ENCODE results near the gene PIEZO1.

Gene PIEZO1

DNA sequence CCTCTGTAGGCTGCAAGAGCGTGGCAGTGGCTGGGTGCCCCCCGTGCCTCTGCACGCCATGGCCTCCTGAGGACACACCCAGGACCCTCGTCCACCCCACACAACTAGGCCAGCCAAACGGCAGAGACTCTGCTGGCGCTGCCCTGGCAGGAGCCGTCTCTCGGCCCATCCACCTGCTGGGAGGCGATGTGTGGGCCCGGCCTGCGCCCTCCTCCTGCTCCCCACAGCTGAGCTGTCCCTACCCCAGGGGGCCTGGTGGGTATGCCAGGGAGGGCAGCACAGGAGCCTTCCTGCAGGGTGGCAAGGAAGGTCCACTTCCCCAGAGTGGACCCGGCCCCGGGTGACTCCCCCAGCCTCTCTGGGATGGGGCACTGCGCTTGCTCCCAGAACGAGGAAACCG is 85.8 kb downstream of the PIEZO1 start:
- DNase-seq, result no peak

- no peak for DNase-seq
These were observed 86.4 kb downstream of the PIEZO1 start for GRCh38 chr16:88698646-88699045.

- DNase-seq, result no peak
These were observed 87.0 kb downstream of the PIEZO1 start for GRCh38 chr16:88697831-88698615.

GRCh38 chr16:88697116-88697830 is 87.7 kb downstream of the PIEZO1 start:
- no peak for DNase-seq

DNA sequence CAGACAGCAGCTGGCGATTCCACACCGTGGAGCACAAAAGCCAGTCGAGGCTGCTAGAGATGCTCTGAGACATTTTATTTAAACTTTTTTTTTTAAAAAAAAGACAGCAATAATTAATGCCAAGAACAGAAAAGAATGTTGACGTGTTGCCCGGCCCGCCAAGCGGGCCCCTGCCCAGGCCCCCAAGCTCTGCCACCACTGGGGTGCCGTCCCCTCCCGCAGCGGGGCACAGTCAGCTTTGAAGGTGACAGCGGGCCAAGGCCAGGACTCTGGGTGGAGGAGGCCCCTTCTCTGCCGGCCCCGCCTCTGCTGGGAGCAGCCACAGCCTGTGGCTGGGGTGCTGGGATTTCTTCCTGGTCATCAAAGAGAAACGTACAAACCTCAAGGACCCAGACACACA is 88.6 kb downstream of the PIEZO1 start:
- no peak for DNase-seq

- no peak for DNase-seq
These were observed 89.3 kb downstream of the PIEZO1 start for GRCh38 chr16:88695753-88696152.

GRCh38 chr16:88695218-88695617 is 89.8 kb downstream of the PIEZO1 start:
- no peak for DNase-seq

GRCh38 chr16:88694221-88695087 is 90.6 kb downstream of the PIEZO1 start:
- DNase-seq, result no peak

GRCh38 chr16:88693420-88694177 is 91.4 kb downstream of the PIEZO1 start:
- DNase-seq, result no peak

GRCh38 chr16:88692861-88693260 is 92.2 kb downstream of the PIEZO1 start:
- DNase-seq, result no peak

GRCh38 chr16:88691924-88692560 is 93.0 kb downstream of the PIEZO1 start:
- DNase-seq, result peak in 1 of 2 donors; percentile 21

DNA sequence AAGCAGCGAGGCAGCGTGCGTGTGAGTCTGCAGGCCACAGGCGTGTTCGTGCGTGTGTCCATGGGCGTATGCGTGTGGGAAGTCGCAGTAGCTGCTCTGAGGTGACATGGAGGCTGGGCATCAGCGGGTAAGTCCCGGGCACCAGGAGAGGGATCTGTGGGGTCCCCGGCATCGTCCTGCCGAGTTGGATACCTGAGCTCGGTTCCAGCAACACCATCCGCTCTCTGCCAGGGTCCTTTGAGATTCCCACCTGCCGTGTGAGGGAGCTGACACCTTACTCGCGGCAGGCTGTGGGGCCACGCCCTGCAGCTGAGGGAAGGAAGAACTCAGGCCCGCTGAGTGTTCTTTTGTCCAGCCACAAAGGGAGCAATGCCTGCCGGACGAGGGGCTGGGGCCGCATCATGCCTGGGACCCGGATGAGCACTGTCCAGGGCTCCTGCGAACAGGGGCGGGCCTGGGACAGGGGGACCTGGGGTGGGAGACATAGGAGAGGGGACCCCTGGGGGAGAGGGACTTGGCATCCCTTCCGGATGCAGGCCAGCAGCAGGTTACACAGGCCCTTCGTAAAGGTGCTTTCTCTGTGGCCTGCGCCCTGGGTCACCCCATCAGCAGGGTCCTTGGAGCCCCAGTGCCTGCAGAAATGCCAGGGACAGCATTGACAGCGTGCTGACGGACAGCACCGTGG is 93.7 kb downstream of the PIEZO1 start:
- DNase-seq, result no peak

DNA sequence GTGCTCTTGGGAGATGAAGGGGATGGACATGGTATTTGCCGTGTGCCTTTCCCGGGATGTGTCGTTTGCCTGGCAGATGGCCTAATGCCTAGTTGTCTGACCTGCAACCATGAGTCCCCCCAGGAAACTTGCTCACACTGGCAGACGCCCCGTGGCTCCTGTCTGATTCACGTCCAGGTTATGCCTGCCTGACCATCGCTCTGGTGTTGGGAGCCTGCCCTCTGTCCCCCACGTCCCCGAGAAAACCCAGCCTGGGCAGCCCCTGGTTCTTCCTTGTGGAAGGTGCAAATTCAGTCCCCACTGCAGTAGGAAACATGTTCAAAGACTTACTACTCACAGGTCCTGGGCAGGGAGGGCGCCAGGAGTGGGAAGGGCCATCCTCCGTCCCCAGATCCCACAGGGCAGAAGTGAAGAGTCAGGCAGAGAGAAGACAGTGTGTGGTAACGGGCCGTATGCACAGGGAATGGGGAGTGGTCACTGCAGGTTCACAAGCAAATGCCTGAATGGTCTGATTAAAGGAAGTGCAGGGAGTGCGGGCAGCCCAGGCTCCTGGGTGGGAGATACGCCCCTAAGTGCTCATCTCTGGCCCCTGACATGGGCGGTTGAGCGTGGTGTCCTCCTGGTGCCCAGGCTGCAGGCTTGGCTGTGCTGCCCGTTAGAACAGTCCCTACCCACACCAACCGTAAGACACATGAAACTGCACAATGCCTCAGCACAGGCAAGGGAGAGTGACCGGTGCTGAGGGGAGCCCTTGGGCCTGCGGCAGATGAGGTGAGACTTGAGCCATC is 94.5 kb downstream of the PIEZO1 start:
- no peak for DNase-seq

GRCh38 chr16:88688013-88688778 is 96.8 kb downstream of the PIEZO1 start:
- no peak for DNase-seq

DNA sequence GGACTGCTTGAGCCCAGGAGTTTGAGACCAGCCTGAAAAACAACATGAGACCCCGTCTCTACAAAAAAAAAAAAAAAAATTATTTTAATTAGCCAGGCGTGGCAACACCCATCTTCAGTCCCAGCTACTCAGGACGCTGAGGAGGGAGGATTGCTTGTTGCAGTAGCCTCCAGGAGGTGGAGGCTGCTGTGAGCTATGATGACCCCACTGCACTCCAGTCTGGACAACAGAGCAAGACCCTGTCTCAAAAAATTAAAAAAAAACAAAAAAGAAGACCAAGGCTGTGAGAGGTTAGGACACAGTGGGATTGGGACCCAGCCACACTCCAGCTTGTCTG is 97.4 kb downstream of the PIEZO1 start:
- no peak for DNase-seq

DNA sequence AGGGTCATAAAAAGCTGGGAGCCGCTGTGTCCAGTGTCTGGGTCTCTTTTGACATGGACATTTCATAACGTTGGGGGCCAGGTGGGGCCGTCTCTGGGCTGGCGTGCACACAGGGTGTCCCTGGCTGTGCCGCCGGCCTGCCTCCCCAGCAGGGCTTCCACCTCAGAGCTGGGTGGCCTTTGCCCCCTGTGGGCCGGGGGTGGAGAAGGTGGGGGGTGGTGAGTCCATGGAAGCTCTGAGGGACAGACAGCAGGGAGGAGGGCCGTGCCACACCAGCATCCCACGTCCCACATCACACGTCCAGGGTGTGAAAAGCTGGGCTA is 97.8 kb downstream of the PIEZO1 start:
- no peak for DNase-seq

GRCh38 chr16:88686439-88687253 is 98.4 kb downstream of the PIEZO1 start, which contains the start of gene SNAI3:
Gene SNAI3, minus strand, starts transcription at chr16:88686507. Its CDS starts 101 bp downstream, at chr16:88686406.
- peak in 1 of 2 donors; percentile 34 for DNase-seq

DNA sequence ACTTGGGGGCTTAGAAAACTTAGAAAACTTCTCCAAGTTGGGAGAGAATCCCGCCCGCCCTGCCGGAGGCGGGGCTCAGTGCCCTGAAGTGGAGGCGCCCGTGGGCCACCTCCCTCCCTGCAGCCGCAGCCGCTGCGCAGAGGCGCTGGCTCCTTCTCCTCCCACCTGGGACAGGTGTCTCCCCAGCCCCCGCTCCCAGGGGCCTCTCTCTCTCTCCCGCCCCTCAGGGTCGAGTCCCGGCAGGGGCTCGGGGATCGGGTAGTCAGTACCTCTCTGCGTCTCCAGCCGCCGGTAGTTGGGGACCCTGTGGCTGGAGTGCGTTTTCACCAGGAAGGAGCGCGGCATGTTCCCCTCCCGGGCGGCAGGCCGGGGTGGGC is 99.0 kb downstream of the PIEZO1 start:
- DNase-seq, result no peak

Data from hippocampal formation (tissue), 2 donors.